ES-I3 (cell line): ENCODE results near the gene COA1.

Experiments used
- H3K36me3 ChIP-seq: 2 replicates; pipeline ENCODE4 v1.6.1; 2013; ENCODE audit warnings: mild to moderate bottlenecking, low read length, control low read depth, moderate library complexity; ENCODE audit not compliant: insufficient read depth
- H3K4me1 ChIP-seq: 2 replicates; pipeline ENCODE4 v1.6.1; 2013; ENCODE audit warnings: mild to moderate bottlenecking, control low read depth, low read length; ENCODE audit not compliant: insufficient read depth
- H3K9ac ChIP-seq: 2 replicates; pipeline ENCODE4 v1.6.1; 2013; ENCODE audit warnings: low read depth, mild to moderate bottlenecking, low read length, moderate library complexity
- H3K9me3 ChIP-seq: 2 replicates; pipeline ENCODE4 v1.6.1; 2013; ENCODE audit warnings: mild to moderate bottlenecking, low read length, moderate library complexity; ENCODE audit not compliant: control insufficient read depth, insufficient read depth

COA1 gene

DNA sequence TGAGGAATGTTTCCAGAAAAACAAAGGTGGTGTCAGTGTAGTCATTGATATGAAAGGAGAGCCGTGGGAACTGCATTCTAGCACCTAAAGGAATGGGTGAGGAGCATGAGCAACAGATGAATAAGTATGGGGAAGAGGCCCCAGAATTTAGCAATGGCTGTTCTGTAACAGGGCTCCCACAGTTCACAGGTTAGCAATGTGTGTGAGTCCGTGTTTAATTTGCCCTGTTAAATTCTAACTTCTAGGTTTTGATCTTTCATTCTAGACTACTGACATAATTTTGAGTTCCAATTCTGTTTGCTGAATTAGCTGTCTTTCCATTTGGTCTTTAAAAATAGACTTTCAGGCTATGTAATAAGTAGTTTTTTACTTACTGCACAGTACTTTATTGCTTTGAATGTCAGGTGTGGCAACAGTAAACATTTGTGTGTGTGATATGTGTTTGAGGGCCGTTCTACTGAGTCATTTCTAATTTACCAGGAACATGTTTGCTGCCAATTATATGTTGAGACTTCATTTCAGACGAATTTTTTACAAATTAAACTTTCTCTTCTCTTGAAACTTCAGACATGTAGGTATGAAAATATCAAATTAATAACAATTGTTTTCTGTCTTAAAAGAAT is 137.7 kb downstream of the COA1 start:
- H3K36me3 ChIP-seq, result no peaks in the 10 kb centered on the region
- no peaks in the 10 kb centered on the region for H3K9me3 ChIP-seq
- H3K4me1 ChIP-seq, result 0 out of 2 replicates have a peak, but pooled peaks cover 3% of the 10 kb centered on the region
- no peak overlapping the region for H3K9ac ChIP-seq

DNA sequence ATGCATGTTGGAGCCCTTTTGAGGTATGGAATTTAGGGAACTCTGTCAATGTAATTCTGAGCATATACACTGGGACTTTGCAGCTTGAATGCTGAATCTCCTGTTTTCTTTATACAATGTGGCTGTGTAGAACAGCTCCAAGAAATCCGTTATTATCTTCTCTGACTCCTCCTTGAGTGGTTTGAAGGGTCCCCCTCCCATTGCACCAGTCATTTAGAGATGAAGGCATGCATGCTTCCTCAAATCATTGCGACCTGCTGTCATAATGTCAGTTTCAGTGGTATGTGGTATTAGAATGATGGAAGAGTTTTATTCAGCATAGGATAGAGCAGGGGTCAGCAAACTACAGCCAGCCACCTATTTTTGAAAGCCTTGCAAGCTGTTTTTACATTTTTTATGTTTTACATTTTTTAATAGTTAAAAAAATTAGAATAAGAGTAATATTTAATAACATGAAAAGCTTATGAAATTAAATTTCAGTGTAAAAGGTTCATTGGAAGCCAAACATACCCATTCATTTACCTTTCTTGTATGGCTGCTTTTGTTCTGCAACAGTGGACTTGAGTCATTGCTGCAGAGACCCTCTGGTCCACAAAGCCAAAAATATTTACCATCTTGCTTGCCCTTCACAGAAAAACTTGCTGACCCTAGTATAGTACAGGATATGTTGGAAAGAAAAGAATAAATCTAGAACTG is 138.3 kb downstream of the COA1 start:
- no peak overlapping the region for H3K9ac ChIP-seq
- 0 out of 2 replicates have a peak, but pooled peaks cover 3% of the 10 kb centered on the region for H3K4me1 ChIP-seq
- H3K9me3 ChIP-seq, result no peaks in the 10 kb centered on the region
- H3K36me3 ChIP-seq, result no peaks in the 10 kb centered on the region

DNA sequence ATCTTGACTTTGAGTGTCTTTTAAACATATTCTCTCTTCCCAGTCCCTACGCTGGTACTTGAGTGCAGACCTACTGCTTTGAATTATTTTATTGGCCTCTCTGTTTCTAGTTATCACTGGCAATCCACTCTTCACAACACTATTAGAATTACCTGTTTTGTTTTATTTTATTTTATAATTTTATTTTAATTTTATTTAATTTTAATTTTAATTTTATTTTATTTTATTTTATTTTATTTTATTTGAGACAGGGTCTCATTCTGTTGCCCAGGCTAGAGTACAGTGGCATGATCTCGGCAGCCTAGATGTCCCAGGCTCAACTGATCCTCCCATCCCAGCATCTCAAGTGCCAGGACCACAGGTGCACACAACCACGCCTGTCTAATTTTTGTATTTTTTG is 139.6 kb downstream of the COA1 start:
- peaks cover 8% of the 10 kb centered on the region; the same call in 1 of the 2 replicates for H3K4me1 ChIP-seq
- H3K9me3 ChIP-seq, result no peaks in the 10 kb centered on the region
- no peaks in the 10 kb centered on the region for H3K36me3 ChIP-seq
- no peak overlapping the region for H3K9ac ChIP-seq
